PC-3 (cell line): ENCODE data around the gene SH3TC1.

ENCODE experiments used
- CTCF ChIP-seq: fragments of 300-600 bp; sonication (generic); conservative IDR thresholded peaks from 2 replicates; pipeline ENCODE4 v1.5.1; 2017; ENCODE audit warnings: antibody characterized with exemption, low read depth, mild to moderate bottlenecking, low read length
- EZH2 ChIP-seq: fragments of 300-600 bp; sonication (generic); IDR thresholded peaks from one replicate; pipeline ENCODE4 v1.6.1; 2017; ENCODE audit warnings: antibody characterized with exemption, mild to moderate bottlenecking, low read length; ENCODE audit not compliant: unreplicated experiment

- TF ChIP-seq EZH2 (no peak), CTCF (no peak)
Measured at GRCh38 chr4:8252301-8253173, 53.4 kb downstream of the SH3TC1 start.
